KBM-7 (cell line): ENCODE measurements around the gene TMIE.

ENCODE experiments used
- DNase-seq: peaks from one replicate; pipeline ENCODE4 v3.0.0-alpha.2; 2015
- in situ Hi-C: fragments of 300-500 bp; cut with MboI; formaldehyde crosslinking; loops from 2 replicates; pipeline ENCODE4 v1.14.3; 2020; ENCODE audit warnings: low sequenced_read_pairs, low pct_unique_long_range_greater_than_20kb, mixed read lengths

Gene TMIE

DNA sequence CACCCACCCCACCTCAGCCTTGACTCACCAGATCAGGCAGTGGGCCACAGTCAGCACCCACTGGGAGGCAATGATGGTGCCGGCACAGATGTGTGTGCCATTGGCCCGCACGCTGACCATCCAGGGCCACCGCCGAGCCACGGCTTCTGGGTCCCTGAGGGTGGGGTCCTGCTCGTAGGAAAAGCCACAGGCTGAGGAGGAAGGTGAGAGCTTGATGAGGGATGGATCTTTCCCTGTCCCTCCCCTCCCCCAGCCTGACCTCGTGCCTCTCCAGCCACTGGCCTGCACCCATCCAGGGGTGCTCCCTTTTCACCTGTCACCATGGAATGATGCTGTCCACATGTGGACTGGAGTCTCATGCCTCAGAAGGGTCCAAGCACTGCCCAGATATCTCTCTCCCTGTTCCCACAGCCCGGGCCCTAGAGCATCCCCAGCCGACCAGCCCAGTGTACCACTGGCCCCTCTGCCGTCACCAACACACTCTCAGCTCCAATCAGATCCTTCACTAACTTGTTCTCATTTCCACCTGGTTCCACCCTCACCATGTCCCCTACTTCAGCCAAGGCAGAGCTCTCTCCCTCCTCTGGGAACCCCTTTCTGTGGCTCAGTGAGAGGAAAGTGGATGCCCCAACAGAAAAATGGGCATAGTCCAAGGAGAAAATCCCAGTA lies 14.4 kb downstream of the TMIE start:
- in situ Hi-C loops, result loop anchor here (10.0 to 25.0 kb wide), 2 partner anchors 189 to 647 kb away; no protein-coding TSS in a partner anchor
- DNase-seq, result no peak

DNA sequence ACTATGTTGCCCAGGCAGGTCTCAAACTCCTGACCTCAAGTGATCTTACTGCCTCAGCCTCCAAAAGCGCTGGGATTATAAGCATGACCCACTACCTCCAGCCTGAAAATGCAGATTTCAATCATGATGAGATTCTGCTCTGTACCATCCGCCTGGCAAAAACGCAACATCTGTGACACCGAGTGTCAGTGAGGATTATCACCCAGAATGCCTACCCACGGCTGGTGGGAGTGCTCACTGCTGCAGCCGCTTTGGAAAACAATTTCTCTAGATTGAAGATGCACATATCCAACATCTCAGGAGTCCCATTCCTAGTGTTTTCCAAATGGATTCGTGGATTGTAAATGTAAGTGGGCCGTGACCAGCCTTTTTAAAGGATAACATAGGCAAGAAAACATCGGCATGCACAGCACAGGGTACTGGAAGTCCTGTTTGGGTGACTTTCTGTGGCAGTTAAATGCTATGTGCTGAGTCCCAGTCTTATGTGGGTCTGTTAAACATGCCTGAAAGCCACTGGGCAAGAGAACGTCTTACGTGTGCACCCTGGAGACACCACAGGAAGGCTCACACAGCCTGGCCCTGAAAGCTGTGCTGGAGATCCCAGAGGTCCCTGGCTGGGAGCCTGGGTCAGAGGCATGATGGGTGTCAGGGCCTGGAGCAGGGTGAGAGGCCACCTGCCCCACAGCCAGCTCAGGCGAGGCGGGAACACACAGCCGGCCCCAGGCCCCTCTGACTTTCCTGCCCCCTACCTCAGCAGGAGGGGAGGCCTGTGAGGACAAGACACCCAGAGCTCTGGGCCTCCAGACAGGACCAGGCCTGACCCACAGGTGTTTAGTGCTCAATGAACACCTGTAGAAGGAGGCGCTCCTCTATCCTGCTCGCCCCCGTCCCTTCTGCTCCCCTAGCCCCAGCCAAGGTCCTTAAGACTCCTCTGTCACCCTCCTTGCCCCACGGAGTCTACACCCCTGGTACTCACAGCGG lies 15.6 kb downstream of the TMIE start:
- in situ Hi-C loops, result loop anchor here (10.0 to 25.0 kb wide), 2 partner anchors 188 to 646 kb away; no protein-coding TSS in a partner anchor
- DNase-seq, result no peak

DNA sequence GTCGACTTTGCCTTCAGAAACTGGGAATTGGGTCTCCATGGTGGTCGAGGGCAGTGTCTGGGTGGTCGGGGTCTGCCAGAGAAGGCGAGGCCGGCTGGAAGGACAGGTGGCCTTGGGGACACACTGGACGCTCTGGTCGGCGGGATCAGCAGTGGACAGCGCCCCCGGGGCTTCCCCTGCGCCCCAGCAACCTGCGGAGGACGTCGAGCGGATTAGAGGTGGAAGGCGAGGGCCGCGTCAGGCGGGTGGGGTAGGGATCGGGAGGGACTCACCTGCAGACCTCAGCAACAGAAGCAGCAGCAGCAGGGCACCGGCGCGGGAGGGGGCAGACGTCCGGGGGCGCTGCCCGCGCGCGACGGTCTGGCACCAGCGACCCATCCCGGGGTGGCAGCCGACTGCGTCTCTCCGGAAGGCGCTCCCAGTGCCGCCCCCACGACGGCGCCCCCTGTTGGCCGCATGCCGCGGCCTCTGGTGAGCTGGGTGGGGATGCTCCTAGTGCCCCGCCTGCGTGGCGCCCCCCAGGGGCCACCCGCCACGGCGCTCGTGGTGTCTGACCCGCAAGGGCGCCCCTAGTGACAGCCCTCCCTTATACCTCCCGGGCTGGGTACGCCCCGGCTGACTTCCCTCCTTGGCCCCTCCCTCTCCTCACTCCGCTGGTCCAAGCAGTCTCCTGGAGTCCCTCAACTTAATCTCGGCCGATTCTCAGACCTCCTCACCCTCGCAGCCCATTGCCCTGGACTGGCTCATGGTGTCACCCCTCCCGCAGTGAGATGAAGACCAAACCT lies 16.4 kb downstream of the TMIE start, which contains the start of gene PRSS50:
TSS of gene PRSS50 (minus strand) at position 423 of the 785 bp plus-strand sequence. CDS start at position 378, 45 bp downstream.
- no peak for DNase-seq
- in situ Hi-C loops, result loop anchor here (10.0 to 25.0 kb wide), 2 partner anchors 187 to 645 kb away; no protein-coding TSS in a partner anchor

DNA sequence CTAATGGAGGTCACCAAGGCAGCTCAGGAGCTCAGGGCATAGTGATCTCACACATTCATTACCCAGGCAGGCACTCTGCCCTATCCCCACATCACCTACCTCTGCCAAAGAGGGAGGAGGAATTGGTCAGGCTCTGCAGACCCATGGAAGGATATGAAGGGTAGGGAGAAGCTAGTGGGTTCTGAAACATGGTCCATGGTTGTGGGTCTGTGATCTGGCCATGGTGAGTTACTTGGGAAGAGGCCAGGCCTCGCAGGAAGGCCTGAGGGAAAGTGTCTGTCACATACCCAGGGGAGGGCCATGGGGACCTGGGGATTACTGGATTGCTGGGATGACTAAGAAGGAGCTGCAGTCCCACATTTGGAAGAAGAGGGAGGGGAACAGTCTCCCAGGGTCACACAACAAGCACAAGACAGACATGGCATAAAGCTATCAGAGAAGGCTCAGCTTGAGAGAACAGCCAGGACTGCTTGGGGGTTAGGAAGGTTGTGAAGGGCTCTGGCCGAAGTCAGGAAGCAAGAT lies 17.9 kb downstream of the TMIE start:
- in situ Hi-C loops, result loop anchor here (10.0 to 25.0 kb wide), 2 partner anchors 186 to 643 kb away; no protein-coding TSS in a partner anchor
- DNase-seq, result no peak

DNA sequence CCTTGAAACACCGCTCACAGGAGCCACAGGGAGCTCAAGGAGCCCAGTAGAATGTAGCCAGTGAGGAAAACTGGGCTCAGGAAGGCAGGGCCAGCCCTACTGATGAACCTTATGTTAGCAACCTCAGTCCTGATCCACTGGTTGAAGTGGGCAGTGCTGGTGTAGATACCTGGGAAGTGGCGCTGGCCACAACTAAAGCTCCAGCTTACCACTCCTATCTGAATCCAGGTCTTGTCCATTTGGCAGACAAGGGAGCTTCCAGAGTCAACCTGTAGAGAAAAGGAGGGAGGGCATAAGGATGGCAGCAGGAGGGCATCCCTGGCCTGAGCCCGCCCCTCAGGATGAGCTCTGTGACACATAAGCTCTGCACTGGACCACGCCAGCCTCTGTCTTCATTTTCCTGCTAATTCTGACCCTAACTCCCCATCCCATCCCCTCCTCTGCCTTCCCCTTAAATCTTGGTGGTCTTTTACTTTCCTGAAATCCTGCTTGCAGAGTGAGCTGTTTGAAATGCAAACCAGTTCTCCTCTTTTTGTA lies 18.6 kb downstream of the TMIE start:
- in situ Hi-C loops, result loop anchor here (10.0 to 25.0 kb wide), 2 partner anchors 185 to 642 kb away; no protein-coding TSS in a partner anchor
- DNase-seq, result no peak

DNA sequence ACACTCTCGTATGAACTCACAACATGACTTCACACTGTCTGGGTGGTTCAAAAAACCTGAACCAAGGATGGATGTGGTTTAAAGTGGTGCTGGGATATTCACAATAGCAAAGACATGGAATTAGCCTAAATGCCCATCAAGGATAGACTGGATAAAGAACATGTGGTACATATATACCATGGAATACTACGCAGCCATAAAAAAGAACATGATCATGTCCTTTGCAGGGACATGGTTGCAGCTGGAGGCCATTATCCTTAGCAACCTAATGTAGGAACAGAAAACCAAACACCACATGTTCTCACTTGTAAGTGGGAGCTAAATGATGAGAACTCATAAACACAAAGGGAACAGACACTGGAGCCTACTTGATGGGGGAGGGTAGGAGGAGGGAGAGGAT lies 19.8 kb downstream of the TMIE start:
- no peak for DNase-seq
- in situ Hi-C loops, result loop anchor here (25.0 kb wide), 1 partner anchor 641 kb away; no protein-coding TSS in a partner anchor

DNA sequence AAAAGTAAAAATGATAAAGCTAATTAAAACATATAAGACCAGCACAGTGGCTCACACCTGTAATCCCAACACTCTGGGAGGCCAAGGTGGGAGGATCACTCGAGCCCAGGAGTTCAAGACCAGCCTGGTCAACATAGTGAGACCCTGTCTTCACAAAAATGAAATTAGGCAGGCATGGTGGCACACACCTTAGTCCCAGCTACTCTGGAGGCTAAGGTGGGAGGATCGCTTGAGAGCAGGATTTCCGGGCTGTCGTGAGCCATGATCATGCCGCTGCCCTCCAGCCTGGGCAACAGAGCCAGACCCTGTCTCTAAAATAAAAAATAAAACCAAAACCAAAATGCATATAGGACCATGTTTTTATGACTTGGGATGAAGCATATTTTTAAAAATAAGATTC lies 21.3 kb downstream of the TMIE start:
- no peak for DNase-seq
- in situ Hi-C loops, result loop anchor here (25.0 kb wide), 1 partner anchor 640 kb away; no protein-coding TSS in a partner anchor

DNA sequence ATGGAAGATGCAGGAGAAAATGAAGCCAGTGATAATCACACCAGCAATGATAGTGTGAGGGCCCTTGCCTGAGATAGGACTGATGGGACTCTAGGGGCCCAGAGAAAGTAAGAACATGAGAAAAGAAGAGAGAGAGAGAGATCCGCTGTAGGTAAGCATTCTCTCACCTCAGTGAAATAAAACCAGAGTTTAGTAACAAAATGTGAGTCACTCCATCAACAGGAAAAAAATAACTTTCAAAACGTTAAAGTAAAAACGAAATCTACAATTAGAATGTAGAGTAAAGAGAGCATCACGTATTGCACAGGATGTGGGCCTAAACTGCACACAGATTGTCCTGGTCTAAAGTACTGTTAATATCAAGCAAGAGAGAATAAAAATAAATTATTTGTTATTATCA lies 23.2 kb downstream of the TMIE start:
- in situ Hi-C loops, result loop anchor here (25.0 kb wide), 1 partner anchor 638 kb away; no protein-coding TSS in a partner anchor
- no peak for DNase-seq

DNA sequence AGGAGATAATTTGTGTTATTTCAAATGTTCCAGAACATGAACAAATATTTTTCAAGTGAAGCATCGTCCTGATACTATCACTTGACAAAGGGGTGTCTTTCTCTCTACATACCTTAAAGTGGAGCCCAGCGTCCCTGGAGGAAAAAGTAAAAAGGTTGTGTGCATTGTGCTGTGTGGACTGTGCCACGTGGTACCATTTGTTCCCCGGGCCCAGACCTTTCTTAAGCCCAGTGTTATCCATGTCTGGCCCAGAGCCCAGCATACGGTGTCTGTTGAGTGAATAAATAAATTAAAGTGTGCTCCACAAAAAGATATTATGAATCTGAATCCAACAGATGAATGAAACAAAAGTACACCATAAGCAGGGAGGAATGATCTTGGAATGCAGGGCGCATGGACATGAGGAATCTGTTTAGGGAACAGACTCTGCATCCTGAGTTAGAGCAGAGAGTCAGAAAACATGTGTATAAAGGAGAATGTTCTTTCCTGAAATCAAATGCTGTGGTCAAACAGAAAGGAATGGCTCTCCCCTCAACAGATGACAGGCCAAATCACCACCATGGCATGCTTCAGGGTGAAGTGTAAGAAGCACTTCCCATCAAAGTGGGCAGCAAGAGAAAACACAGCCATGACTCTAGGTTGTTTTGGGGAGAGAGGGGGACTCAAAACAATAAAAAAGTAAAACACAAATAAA lies 24.6 kb downstream of the TMIE start:
- no peak for DNase-seq
- in situ Hi-C loops, result no loop called here

DNA sequence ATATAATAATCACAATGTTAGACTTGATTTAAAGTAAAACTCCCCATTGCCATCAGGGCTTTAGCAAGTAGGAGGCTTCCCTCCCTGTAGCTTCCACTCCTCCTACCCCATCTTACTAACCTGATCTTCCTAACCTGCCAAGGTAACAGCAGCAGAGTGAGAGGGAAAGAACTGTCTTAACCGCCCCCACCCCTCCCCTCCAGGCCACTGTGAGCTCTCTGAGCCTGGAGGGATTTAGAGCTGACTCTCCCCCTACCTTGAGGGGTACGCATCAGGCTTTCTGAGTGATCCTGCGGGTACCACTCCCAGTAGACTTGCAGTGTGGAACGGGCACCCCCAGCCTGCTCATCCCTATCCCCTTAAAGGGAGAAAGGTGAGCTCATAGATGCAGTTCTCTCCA lies 27.8 kb downstream of the TMIE start:
- DNase-seq, result no peak
- in situ Hi-C loops, result no loop called here

DNA sequence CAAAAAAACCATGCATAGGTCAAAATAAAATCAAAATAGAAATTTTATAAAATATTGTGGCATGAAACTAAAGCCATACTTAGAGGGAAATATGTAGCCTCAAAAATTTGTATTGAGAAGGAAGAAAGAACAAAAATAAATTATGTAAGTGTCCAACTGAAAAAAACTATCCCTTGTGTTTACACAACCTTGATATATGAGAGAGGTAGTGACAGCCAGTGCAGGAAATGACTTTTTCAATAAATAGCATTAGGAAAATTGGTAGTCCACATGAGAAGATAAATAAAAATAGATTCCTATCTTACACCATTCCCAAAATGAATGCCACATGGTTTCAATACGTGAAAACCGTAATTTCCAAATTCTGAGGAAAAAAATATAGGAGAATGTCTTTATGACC lies 29.6 kb downstream of the TMIE start:
- in situ Hi-C loops, result no loop called here

DNA sequence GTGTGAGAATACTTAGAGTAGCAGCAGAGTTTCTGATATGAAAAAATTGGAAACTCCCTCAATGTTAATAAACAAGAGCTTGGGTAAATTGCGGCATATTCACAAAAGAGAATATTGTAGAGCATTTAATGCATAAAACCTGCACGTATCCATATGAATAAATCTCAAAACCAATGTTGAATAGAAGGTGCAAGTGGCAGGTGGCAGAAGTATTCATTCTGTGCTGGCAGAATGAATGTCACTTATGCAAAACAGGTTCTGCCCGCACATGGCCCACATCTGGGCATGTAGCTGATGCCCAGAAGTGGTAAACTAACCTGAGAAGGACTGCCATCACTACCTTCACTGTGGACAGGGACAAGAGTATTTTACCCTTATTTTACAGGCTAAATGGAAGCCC lies 30.6 kb downstream of the TMIE start:
- in situ Hi-C loops, result no loop called here
- no peak for DNase-seq

More for the DNA sequence above, 29.6 kb downstream of the TMIE start:
- DNase-seq, result no peak

DNA sequence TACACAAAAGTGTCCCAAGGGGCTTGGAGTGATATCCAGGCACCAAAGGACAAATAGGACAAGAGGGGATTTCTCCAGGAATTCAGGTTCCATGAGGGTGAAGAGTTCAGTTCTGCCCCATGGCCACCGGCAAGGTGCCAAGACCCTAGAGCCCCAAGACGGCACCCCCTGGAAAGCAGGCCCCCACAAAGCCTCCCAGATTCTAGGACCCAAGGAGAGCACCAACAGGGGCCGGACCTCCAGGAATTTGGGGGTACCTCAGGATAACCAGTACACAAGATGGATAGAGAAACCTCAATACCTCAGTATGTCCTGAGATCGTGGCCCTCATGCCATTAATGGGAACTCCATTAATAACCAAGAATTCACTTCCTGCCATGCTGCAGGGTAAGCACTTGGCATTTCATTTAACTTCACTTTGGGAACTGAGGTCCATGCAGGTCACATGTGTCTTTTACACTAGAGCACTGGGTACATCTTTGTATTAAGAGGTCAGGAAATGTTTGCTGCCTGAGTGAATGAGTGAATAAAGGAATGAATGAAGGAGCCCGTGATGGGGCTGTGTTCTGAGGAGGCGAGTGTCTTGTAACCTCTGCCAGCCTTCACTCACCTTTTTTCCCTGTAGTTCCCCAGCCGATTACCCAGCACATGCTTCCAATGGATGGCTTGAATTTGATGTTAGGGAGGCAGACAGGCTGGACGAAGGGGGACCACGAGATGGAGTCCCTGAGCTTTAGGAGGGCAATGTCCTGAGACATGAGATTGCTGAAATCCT lies 32.0 kb downstream of the TMIE start:
- DNase-seq, result no peak
- in situ Hi-C loops, result no loop called here

DNA sequence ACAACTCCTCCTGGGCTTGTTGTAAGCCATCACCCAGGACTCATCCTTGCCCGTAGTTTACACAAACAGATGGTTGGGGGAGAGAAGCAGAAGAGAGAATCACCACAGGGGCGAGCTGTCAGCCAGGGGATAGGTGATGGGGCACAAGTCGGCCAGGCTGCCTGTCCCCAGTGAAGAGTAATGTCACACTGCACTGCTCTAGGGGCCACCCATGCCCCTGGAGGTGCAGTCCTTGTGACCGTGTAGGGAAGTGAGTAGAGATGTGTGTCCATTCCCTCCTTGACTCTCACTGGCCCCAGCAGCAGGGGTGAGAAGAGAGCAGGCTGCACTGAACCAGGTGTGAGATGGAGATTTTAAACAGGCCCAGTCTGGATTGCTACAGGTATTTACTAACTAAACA lies 33.6 kb downstream of the TMIE start:
- in situ Hi-C loops, result no loop called here
- DNase-seq, result no peak

DNA sequence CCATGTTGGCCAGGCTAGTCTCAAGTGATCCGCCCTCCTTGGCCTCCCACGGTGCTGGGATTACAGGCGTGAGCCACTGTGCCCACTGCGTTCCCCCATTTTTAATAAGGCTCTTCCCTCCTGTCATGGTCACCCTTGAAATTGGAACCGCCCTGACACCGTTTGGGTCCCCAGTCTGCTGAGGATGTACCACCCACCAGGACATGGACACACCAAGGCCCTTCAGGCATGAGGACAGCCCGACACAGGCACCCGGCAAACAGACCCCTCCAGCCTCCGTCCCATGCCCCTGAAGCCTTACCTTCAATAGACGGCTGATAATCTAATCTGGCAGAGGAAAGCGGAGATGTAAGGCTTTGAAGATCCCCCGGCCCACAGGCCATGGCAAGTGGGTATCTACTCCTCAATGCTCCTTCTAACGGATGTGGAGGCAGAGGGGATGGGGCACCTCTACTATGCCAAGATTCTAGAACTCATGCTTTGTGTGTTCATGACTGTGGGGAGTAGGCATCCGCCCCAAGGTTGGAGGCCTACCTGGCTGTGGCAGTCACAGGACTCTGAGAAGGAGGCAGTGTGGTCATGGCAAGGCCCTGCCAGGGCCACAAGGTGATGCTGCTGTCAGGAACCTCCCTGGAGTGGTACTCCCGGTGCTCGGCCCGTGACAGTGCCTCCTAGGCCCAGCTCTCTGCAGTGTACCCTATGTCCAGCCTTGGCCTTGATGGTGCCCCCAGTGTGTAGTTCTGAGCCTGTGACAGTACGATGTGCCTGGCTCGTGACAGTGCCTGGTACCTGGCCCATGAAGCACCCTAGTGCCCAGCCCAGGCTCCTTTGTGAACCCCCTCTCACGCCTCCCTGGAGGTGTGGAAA lies 35.0 kb downstream of the TMIE start:
- no peak for DNase-seq
- in situ Hi-C loops, result no loop called here

DNA sequence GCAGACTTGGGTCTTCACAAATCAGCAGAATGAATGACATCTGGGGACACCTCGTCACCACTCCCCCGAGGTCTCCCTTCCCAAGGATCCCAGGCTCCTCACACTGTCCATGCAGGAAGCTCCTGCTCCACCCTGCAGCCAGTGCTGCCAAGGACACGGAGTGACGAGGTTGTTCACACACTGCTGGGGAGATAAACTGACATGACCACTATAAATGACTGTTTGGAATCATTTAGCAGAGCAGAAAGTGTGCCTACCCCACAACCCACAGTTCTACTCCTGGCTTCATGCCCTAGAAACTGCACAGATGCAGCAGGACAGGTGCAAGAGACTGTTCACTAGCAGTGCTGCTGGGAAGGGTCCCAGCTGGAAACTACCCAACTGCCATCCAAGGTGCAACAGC lies 36.1 kb downstream of the TMIE start:
- in situ Hi-C loops, result no loop called here
- DNase-seq, result no peak
